Heart left ventricle (tissue), 13 donors: Measurements from ENCODE around the gene ERBB4.

ENCODE experiments used
- CTCF ChIP-seq, 12 donors: fragments of 200-600 bp; sonication (generic) in 4 of 12; IDR thresholded peaks; one replicate each; pipeline versions ENCODE4 v1.5.0 to v1.8.0; 2018 to 2022; ENCODE audit warnings: antibody characterized with exemption in 12 of 12, mild to moderate bottlenecking in 5 of 12
- POLR2A ChIP-seq, 2 donors: fragments of 450-650 bp; IDR thresholded peaks; one replicate each; pipeline ENCODE4 v1.6.1; 2017; ENCODE audit warnings: antibody characterized with exemption in 2 of 2, mild to moderate bottlenecking in 2 of 2, moderate library complexity in 2 of 2
- donor health status: ischemic (EF 13 %, LVEDD 7.1; RV severe dilation, severe dysfunction).
- donor health status: DM: no; HTN: yes; CAD: no.
- donor health status: DM: no; HTN: no; CAD: no.
- donor health status: ischemic (EF 25% LVEDD 6.9; RV normal size, moderate dysfunction).
- donor health status: ischemic (EF 25% LVEDD 5.7; RV mildly dilated, moderate dysfunction).
- donor health status: ischemic (EF 35%, LVEDD 5.7; RV mildly dilated, moderate dysfunction).
- donor health status: nonischemic (EF 11% LVEDD 7.7; RV severe dilation, severe dysfunction).
- donor health status: DM: yes; HTN: yes; CAD: no.
- donor health status: PGD.
- donor health status: ischemic (EF 29% LVEDD 5.4; RV normal size, mild dysfunction).
- donor health status: nonischemic (EF 23%, LVEDD 6.1; RV moderate dilation, normal function).

- TF ChIP-seq CTCF (IDR thresholded peaks at IDR 0.05) (no peak), POLR2A (IDR thresholded peaks at IDR 0.05) (no peak)
These were observed 1103.3 kb downstream of the ERBB4 start for GRCh38 chr2:211435331-211435730.
